C4-2B (cell line): ENCODE results near the gene ATRAID.

Source experiments
- ZFX ChIP-seq: fragments of 450-650 bp; IDR thresholded peaks from 2 replicates; pipeline ENCODE4 v1.6.1; 2017
- TF ChIP-seq, protein P1 (sequence below): fragments of 450-650 bp; conservative IDR thresholded peaks from 2 replicates; pipeline ENCODE4 v1.5.1; 2017; ENCODE audit warnings: mild to moderate bottlenecking

DNA sequence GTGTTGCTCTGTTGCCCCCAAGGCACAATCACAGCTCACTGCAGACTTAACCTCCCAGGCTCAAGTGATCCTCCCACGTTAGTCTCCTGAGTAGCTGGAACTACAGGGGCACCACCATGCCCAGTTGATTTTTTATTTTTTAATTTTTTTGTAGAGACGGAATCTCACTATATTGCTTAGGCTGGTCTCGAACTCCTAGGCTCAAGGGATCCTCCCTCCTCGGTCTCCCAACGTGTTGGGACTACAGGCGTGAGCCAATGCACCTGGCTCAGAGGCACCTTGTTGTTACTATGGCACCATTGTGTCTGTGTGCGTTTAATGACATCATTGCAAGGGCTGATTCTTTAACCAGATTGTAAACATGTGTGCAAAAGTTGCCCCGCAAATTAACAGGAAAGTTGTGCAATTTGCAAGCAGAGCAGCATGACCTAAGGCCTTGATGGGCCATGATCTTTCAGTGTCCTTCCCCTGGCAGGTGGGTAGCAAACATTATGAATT is 40.4 kb upstream of the ATRAID start:
- TF ChIP-seq, protein P1, sequence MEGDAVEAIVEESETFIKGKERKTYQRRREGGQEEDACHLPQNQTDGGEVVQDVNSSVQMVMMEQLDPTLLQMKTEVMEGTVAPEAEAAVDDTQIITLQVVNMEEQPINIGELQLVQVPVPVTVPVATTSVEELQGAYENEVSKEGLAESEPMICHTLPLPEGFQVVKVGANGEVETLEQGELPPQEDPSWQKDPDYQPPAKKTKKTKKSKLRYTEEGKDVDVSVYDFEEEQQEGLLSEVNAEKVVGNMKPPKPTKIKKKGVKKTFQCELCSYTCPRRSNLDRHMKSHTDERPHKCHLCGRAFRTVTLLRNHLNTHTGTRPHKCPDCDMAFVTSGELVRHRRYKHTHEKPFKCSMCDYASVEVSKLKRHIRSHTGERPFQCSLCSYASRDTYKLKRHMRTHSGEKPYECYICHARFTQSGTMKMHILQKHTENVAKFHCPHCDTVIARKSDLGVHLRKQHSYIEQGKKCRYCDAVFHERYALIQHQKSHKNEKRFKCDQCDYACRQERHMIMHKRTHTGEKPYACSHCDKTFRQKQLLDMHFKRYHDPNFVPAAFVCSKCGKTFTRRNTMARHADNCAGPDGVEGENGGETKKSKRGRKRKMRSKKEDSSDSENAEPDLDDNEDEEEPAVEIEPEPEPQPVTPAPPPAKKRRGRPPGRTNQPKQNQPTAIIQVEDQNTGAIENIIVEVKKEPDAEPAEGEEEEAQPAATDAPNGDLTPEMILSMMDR: no peak
- no peak for TF ChIP-seq ZFX
